ENCODE measurements around the gene MESD. TPM values are rescaled to one million over a fixed set of nuclear protein-coding genes. Genes with fewer than 3 reads are reported as not detected.

Gene MESD
- 20.5 and 22.3 TPM in 2 replicates for total RNA-seq

GRCh38 chr15:80989518-80990478, at the start of gene MESD:
Gene MESD, minus strand, starts transcription at chr15:80989819. Its CDS starts 28 bp downstream, at chr15:80989791.

GRCh38 chr15:81000624-81001151, 11.1 kb upstream of the MESD start, which contains the start of gene TLNRD1:
Gene TLNRD1, plus strand, starts transcription at chr15:81000923. Its CDS starts 1,349 bp downstream, at chr15:81002272.

Other genes with a start within 250 kb of the MESD start
- gene CEMIP, start 210.4 kb downstream of the MESD start, total RNA-seq, result 76.4 and 538 TPM in 2 replicates
- gene TLNRD1, start 11.1 kb upstream of the MESD start, total RNA-seq, result 15.9 and 27.7 TPM in 2 replicates
- gene CFAP161, start 144.5 kb upstream of the MESD start, total RNA-seq, result not detected in 2 replicates
- 6.0 and 6.7 TPM in 2 replicates for gene IL16, start 207.1 kb upstream of the MESD start, total RNA-seq